Renal pelvis (tissue), 4 donors: ENCODE results near the gene GATB. TPM values are rescaled to one million over a fixed set of nuclear protein-coding genes. Genes with fewer than 3 reads are reported as not detected.

Experiments
- DNase-seq: peaks from one replicate; pipeline ENCODE4 v3.0.0-alpha.2; 2013
- polyA plus RNA-seq, 3 donors: library from polyadenylated mRNA; unstranded; fragments of 120-200 nt; gene quantifications; one replicate each; pipeline ENCODE4 v1.2.1, GENCODE V29; 2013; ENCODE audit not compliant: insufficient read length in 3 of 3

The GATB gene
- polyA plus RNA-seq, 3 donors, result 32.3 to 37.8 (median 34.6) TPM

DNA sequence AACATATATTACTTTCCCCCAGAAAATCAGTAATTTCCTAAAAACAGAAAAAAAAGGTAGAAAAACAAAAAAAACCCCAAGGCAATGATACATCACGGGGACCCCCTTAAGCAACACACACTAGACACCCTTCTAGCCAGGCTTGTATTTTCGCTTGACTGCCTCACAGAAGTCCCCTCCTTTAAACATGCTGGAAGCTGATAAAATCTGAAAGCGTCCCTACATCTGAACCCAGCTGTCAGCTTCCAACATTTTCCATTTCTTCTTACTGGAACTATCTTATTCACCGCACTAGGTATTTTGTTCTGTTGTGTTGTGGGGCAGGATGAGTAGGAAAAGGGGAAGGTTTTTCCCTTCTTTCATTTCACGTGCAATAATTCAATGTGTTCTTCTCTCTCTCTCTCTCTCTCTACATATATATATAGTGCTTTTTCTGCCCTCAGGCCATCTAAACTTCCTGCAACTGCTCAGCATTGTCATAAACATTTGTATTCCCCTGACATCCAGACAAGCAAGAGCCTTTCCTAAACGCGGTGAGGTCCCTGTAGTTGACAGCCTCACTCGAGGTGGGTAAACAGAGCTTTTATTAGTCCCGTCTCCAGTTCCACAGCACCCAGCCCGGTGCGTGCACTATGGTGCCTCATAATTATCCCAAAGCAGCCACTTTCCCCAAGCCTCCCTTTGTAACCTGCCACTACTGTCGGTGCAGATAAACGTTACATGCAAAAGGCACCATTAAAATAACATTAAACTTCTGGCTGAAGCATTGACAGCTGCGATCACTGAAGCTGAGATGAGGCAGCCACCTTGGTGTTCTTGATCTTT is 82.5 kb downstream of the GATB start:
- DNase-seq, result no peak

DNA sequence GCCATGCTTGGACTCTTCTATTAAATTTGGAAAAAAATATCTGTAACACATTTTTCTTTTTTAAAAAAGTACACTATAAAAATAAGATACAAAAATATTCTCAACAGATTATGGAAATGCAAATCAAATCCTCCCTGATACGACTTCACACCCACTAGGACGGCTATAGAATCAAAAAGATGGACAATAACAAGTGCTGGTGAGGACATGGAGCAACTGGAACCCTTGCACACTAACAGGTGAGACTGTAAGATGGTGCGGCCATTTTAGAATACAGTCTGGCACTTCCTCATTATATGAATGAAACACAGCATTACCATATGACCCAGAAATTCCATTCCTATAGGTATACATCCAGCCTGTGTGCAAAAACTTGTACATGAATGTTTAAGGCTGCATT is 83.6 kb downstream of the GATB start:
- no peak for DNase-seq

DNA sequence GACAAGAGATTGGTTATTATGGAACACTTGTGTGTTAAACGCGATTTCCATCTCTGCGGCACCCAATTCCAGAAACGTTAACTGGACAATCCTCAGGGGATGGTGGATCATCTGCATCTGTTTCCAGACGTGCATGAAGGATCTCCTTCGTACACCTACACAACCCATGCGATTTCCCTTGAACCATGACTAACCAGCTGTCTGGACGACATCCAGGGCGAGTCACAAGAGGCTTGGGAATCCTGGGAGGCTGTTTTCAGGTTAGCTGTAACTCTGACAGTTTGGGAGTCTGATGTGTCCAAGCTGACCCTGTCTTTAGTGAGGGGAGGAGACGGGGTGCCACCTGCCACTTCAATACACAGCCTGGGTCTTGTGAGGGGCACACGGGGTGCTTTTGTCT is 84.5 kb downstream of the GATB start:
- DNase-seq, result no peak

DNA sequence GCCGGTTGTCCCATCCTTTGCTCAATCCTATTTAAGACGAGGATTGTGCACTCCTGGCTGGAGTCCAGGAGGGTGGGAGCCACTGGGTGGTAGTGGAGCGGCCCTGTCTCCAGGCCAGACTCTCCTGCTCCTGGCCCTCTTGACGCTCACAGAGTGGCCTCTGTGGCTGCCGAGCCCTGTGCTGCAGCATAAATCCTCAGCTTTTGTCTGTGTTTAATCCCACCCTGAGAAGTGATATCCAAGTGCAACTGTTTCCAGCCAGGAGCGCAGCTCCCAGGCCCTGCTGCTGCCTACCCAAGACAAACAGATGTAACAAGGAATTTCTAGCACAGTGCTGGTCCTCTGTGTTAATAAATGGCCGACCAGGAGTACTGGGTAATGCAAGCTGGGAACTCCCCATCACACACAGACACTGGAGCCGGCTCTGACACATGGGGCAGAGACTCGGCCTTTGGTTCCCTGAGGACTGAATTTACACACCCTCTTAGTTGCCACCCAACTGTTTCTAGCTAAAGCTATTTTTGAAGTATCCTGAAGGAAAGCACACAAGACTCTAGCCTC is 85.3 kb downstream of the GATB start:
- no peak for DNase-seq

DNA sequence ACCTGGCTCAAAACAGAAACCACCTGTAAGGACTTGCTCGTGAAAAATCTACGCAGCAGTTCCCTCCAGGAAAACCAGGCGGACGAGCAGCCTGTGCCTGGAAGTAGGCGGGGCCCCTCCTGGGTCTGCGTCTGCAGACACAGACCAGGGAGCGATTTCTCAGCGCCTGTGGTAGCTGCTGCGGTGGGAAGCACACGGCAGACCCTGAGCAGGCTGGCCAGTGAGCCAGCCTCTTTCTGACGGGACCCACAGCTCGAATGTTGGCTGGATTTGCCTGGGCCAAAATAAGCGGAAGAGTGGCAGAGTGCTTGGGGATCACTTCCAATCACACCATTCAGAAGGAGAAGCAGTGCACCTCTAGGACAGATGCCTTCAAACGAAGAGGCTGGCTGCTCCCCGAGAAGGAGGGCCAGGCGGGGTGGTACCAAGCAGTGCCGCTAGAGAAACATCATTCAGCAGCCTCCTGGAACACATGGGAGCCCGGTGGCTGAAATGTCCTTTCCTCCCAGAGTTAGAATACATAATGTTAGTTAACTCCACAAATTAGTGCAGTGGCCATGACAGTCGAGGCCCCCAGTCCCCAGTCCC is 85.9 kb downstream of the GATB start:
- DNase-seq, result no peak

DNA sequence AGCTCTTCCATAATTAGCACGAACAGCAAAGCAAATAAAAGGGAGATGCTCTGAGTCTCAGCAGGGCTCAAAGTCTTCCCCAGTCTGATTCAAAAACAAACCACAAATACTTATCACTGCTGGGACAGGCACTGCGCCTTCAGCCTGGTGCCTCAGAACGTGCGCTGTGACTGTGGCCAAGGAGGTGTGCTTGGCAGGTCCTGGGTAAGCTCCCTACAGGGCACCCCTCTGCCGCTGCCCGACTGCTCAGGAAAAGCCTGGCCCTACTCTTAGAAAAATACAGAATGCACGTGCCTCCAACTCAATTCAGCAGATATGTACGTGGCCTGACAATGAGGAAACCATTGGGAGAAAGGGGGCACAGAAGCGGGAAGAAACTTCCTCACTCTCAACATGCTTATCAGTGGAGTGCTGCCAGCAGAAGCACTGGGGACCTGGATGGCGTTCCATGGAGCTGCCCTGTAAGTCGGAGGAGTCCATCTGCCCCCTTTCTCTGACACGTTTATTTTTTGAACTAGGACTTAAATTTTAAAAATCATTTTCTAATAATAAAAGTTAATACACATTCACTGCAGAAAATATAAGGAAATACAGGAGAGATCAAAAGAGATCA is 86.8 kb downstream of the GATB start:
- DNase-seq, result no peak

DNA sequence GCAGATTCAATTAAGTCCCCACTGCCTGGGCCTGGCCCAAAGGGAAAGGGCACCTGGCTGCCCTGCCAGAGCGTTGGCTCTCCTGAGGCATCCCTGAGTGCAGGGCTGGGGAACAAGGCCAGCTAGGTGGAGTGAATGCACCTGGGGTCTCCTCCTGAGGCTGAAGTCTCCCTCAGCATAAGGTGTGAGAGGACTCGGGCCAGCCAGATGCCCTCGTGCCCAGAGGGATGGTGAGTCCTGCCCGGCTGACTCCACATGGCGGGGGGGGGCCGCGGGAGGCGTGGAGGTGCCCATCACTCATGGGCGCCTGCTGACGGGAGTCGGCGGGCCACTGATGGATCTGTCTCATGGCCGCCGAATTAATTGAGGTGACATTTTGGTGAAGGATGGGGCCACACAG is 87.8 kb downstream of the GATB start:
- no peak for DNase-seq

DNA sequence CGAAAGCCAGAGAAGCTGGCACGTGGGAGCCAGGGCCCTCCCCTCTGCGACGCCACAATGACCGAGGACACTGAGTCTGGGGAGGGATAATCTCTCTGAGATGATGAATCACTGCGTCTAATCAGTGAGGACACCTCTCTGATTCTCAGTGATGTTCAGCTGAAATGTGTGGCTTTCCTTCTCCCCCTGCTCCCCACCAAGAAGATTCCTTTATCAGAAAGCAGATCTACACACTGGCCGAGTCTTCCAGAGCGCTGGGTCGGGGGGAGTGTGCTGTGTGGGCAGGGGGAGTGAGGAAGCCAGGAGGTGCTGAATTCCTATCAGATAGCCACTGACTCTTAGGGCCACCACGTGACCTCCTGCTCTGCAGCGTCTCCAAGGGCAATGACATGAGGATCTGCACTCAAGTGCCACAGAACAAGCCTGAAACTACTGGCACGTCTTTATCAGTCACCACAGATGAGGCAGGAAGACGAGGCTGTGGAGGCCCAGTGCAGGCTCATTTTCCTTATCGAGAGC is 89.2 kb downstream of the GATB start:
- no peak for DNase-seq

DNA sequence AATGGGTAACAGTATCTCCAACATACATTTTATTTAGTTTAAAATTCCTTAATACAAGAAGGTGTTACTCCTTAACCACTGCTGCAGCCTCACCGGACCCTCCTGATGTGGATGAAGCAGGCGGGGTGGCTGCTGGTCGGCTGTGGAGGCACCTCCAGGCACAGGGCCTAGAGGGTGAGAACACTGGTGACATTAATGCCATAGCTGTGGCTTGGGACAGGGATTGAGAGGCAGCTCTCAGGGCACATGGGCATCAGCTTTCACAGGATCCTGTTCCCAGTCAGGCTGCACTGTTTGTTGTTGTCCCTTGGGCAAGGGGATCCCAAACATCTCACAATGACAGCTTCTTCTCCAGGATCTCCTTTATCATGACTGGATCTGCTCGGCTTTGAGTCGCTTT is 90.0 kb downstream of the GATB start:
- no peak for DNase-seq

DNA sequence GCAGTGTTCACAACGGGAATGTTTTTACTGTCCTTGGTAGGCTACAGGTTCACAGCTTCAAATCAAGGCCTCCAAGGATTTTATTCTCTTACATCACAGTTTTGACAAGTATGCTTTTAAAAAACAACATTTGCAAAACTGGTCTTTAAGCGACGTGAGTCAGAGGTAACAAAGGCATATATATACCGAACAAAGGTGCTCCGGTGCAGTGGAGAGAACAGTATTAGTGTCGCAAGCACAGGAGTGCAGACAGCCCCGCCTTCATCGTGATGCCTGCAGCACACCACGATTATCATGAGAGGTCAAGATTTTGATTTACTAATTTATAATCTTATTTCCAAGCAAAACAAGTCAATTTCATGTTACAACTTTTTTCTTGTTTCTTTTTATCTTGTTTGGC is 90.8 kb downstream of the GATB start:
- no peak for DNase-seq

DNA sequence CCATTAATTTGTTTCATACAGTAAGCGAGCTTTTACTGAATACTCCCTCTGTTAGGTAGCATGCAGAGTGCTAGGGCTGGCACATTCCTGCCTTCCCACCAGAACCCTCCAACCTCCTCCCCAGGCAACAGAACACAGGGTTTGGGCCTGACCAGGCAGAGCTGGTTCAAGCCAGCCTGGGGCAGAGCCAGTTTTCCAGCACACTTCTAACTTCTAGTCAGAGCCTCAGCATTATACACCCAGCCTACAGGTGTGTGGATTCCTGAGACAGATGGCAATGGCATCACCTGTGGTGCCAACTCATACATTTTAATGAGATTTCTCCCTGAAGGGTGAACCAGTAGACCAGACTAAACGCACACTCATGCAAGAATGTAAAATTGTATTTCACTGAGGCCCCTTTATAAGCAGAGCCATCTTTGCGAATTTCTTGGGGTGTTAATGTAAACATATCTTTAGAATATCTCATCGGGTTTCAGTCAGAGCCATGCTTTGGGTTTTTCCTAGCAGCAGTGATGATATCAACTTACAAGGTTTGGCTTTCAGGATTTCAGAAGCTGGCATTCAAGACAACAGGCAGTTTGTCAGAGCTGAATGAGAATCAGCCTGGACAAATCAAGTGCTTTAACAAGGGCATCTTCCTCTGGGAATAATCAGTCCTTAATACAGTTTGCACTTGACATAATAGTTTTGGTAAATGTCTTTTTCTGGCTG is 92.0 kb downstream of the GATB start:
- DNase-seq, result no peak

DNA sequence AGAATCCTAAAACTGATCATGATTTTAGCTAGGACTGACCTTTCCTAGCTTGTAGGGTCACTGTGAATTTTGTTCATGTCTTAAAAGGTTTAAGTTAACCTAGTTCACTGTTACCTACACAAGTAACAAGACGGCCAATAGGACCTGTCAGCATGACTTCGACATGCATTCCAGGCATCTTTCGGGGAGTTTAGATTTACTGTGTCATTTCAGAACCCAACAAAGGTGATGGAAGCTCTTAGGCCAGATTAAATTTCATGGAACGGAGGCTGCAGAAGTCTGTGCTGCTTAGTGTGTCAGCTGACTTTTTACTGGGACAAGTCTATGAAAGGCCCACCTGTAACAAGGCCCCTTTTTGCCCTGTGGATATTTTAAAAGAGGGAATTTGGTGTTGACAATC is 93.1 kb downstream of the GATB start:
- no peak for DNase-seq

DNA sequence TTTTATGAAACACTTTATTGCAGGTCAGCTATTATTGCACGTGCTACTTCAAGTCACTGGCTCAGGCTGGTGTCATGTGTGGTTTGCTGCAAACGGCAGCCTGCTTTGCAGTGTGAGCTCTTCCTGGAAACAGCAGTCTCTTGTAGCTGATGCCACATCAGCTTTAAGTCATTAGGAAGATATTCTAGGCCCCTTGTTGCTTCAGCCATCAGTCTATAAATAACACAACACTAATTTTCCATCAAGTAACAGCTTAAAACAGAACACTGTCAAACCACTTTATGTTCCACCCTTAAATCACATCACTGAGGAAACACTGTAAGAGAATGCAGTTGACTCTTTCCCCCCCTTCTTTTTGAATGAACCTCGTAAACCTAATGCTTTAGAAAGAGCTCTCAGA is 93.8 kb downstream of the GATB start:
- peak; percentile 68 for DNase-seq

DNA sequence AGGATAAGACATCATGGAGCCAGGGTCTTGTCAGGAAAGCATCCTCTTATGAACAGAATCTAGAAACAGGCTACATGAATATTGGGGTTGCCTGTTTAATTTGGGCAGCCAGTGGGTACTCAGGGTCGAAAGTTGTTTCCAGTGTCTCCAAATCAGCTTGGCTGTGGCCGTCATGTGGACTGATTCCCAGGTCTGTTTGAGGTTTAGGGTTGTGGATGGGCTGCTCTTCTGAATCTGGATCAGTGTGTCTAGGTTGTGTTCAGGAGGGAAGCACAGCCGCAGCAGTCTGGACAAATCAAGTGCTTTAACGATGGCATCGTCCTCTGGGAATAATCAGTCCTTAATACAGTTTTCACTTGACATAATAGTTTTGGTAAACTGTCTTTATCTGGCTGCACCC is 94.3 kb downstream of the GATB start:
- no peak for DNase-seq

DNA sequence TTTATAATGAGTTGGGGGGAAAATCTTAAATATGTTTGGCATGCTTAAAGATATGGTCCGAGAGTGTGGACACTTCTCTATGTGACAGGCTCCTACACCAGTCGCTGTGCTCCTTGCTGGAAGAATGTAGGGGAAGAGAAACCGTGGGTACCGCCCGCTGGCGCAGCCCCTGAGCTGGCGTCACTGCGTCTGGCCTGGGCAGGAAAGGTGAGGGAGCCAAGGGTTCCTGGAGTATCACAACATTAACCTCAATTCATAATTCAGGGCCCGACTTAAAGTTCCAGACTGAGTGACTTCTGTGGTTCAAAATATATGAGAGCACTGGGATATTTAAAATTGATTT is 95.1 kb downstream of the GATB start:
- DNase-seq, result no peak

DNA sequence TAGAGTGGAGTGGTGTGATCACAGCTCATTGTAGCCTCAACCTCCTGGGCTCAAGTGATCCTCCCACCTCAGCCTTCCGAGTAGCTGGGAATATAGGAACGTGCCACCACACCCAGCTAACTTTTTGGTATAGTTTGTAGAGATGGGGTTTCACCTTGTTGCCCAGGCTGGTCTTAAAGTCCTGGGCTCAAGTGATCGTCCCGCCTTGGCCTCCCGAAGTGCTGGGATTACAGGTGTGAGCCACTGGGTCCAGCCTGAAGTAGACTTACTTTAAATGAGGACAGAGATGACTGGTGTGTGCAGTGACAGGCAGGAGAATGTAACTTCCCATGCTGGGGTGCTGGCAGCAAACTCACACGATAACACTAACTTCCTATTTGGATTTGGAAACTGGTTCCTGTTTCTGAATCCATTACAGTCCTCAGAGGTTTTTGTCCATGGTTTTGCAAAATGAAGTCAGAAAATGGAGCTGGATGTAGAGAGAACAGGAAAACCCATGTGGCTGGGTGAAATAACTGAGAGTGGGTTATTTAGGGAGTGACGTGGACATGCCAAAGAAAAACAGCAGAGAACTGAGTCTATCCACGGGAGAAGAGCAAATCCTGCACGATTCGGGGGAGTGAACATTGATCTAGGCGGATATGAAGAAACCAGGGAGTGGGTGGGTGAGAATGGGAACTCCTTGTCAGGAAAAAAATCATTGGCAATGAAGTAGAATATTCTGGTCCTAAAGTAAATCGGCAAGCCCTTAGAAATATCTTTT is 95.6 kb downstream of the GATB start:
- DNase-seq, result no peak

DNA sequence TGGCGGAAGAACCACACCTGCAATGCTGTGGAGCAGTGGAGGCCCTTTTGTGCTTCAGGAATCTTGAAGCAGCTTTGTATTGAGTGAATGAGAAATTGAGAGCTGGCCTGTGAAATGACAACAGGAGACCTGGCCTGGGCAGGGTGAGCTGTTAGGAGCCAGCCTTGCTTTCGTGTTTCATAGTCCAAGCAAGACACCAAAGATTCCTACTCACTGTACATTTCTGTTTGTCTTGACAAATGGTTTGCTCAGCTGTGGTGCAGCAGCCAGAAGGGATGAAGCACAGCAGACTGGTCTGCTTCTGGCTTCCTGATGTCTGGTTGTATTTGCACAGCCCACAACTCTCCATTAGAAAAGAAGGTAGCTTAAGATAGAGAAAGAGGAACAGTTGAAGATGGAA is 96.5 kb downstream of the GATB start:
- DNase-seq, result no peak

DNA sequence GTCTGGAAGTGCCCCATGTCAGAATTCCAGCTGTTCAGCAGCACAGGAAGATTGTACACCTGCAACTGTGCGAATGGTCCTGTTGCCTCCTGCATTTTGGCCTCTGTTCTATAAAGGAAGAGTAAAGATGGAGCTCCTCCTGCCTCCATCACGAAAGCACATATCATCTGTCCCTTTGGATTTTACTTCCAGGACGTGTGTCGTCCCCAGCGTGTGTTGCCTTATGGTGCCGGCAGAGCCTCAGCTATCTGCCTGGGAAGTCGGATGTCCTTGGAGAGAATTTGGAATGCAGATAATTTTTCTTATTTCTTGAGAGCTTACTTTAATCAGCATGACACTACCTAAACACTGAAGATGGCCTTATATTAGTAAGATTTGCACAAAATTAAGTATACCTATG is 97.7 kb downstream of the GATB start:
- DNase-seq, result no peak

DNA sequence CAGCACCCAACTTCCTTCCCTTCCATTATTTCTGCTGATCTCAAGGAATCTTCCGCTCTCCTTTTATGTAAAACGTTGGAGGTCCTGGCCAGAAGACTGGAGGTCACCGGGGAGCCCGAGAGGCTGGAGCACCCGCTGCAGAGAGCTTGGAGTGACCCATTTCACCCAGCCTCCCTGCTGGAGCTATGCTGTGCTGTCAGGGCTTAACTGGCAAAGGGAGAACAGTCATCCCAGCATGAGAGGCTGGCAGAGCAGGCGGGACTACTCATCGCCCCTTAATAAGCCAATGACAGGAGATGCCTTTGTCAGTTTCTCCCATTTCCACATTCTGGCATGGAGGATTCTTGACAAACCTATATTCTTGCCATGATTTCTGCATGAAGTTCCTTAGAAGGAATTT is 98.9 kb downstream of the GATB start:
- no peak for DNase-seq

DNA sequence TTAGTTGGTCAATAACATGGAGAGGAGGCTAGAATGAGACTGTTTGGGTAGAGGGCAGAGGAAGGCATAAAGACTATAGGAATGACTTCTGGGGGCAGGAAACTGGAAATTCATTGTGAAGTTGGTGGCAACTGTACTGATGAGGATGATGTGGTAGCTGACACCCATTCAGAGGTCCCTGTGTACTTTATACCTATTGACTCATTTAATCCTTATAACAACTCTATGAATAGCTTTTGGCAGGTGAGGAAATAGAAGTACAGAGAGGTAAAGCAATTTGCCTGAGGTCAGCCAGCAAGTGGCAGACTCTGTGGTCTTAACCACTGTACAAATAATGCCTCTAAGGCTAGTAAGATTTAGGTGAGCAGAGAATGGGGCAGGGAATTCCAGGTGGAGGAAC is 100.1 kb downstream of the GATB start:
- DNase-seq, result no peak

DNA sequence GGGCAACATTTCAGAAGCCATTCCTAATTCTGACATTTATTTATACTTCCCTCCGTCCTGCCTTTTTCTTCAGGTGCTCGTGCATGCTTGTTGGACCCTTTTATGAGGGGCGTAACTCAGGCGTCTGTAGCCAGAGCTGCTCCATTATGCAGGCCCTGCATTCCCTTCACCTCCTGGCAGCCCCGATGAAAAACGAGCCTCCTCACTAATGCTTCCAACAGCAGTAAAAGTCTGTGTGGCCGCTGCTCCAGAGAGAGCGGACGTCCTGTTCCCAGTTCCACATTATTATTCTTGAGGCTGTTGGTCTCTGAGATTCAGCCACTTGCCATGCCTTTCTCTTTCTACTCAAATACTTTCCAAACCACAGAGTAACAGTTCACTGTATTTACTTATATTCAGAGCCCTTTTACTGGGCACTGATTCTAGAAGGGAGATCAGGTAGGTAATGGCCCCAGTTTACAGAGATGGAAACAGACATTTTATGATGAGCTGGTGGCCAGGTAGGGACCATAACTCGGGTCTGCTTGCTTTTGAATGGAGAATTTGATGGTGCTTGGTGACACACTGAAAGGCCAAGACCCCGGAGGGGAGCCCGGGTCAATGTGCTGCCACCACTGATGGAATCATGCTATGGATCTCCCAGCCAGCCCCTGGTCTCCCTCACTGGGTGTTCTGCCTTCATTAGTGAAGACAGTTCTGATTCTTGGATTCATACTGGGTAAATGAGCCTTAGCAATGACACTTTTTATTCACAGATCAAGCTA is 101.0 kb downstream of the GATB start:
- DNase-seq, result peak; percentile 62
